HG03442 (cell line): ENCODE results near the gene METRN.

Experiments
- ATAC-seq: cut with Tn5 transposase; IDR thresholded peaks from one replicate; pipeline ENCODE4 v1.9.1; 2021; ENCODE audit warnings: mild to moderate bottlenecking, moderate library complexity; ENCODE audit not compliant: unreplicated experiment

The METRN gene

DNA sequence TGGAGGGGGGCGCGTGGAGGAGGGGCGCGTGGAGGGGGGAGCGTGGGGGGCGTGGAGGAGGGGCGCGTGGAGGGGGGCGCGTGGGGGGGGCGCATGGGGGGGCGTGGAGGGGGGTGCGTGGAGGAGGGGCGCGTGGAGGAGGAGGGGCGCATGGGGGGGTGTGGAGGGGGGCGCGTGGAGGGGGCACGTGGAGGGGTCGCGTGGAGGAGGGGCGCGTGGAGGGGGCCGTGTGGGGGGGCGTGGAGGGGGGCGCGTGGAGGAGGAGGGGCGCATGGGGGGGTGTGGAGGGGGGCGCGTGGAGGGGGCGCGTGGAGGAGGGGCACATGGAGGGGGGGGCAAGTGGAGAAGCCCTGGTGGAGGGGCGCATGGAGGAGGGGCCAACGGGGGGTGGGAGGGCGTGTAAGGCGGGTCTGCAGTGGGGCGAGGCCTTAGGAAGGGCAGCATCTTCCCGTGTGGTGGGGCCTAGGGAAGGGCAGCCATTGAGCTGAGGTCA lies 52.9 kb downstream of the METRN start:
- ATAC-seq: no peak

DNA sequence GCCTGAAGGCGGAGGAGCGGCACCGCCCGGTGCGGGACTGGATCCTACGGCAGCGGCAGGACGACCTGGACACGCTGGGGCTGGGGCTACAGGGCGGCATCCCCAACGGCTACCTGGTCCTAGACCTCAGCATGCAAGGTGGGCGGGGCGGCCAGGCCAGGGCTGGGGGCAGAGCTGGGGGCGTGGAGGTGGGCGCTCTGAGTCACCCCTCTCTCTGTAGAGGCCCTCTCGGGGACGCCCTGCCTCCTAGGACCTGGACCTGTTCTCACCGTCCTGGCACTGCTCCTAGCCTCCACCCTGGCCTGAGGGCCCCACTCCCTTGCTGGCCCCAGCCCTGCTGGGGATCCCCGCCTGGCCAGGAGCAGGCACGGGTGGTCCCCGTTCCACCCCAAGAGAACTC lies 53.5 kb downstream of the METRN start:
- ATAC-seq: no peak
